ENCODE measurements around the gene ACBD4. TPM values are rescaled to one million over a fixed set of nuclear protein-coding genes. Genes with fewer than 3 reads are reported as not detected.
A peak's percentile ranks its signal among the peaks of the same experiment; 100 is the strongest.

Gene ACBD4
- total RNA-seq, 1 donor from 2014 or later, result 18.9 TPM

GRCh38 chr17:45171338-45172231 is 36.1 kb downstream of the ACBD4 start:
- Histone ChIP-seq H3K4me3 (peak overlapping the region; percentile 40 to 43), H3K27me3 (no peaks in the 10 kb centered on the region), H3K4me1 (peaks cover 48% of the 10 kb centered on the region), H3K36me3 (peaks cover 0 to 8% of the 10 kb centered on the region in 2 donors), H3K27ac (peak overlapping the region; percentile 98), H3K9me3 (no peaks in the 10 kb centered on the region)
- DNase-seq (ENCODE audit: extremely low spot score in 2 of 2), result no peak
- TF ChIP-seq CTCF (IDR thresholded peaks at IDR 0.05) (peak in 1 of 3 experiments; percentile 2), POLR2A (IDR thresholded peaks at IDR 0.05) (no peak)
- intact Hi-C loops (cut with DNase I), result no loop called here

- DNase-seq (ENCODE audit: extremely low spot score in 2 of 2), result no peak
- peak overlapping the region; percentile 40 to 43 for H3K4me3 ChIP-seq
- no peaks in the 10 kb centered on the region for H3K27me3 ChIP-seq
- H3K9me3 ChIP-seq, result no peaks in the 10 kb centered on the region
- H3K36me3 ChIP-seq, result peaks cover 0 to 8% of the 10 kb centered on the region in 2 donors
- H3K27ac ChIP-seq, result peak overlapping the region; percentile 98
- no peak for TF ChIP-seq CTCF (IDR thresholded peaks at IDR 0.05)
- TF ChIP-seq POLR2A (IDR thresholded peaks at IDR 0.05), result no peak
- no peak for TF ChIP-seq POLR2AphosphoS5 (IDR thresholded peaks at IDR 0.05; ENCODE audit: insufficient read depth in 1 of 2, low read depth in 1 of 2)
- intact Hi-C loops (cut with DNase I), result no loop called here
- peaks cover 50% of the 10 kb centered on the region for H3K4me1 ChIP-seq
These were observed 36.7 kb downstream of the ACBD4 start for GRCh38 chr17:45172232-45172540.

- TF ChIP-seq CTCF (IDR thresholded peaks at IDR 0.05), result no peak
- peak in 1 of 2 donors; percentile 56 for TF ChIP-seq POLR2AphosphoS5 (IDR thresholded peaks at IDR 0.05; ENCODE audit: insufficient read depth in 1 of 2, low read depth in 1 of 2)
- intact Hi-C loops (cut with DNase I), result no loop called here
- H3K27ac ChIP-seq, result peak overlapping the region; percentile 98
- peaks cover 50% of the 10 kb centered on the region for H3K4me1 ChIP-seq
- H3K9me3 ChIP-seq, result no peaks in the 10 kb centered on the region
- no peak for DNase-seq (ENCODE audit: extremely low spot score in 2 of 2)
- H3K36me3 ChIP-seq, result peaks cover 0 to 8% of the 10 kb centered on the region in 2 donors
- H3K4me3 ChIP-seq, result peak overlapping the region; percentile 40 to 43
- H3K27me3 ChIP-seq, result no peaks in the 10 kb centered on the region
These were observed 37.2 kb downstream of the ACBD4 start for GRCh38 chr17:45172541-45173286.

GRCh38 chr17:45175759-45176115 is 40.2 kb downstream of the ACBD4 start:
- H3K9me3 ChIP-seq, result no peaks in the 10 kb centered on the region
- intact Hi-C loops (cut with DNase I), result no loop called here

More at GRCh38 chr17:45175759-45176115, 40.2 kb downstream of the ACBD4 start:
- no peaks in the 10 kb centered on the region for H3K36me3 ChIP-seq
- DNase-seq (ENCODE audit: extremely low spot score in 2 of 2), result no peak
- TF ChIP-seq CTCF (IDR thresholded peaks at IDR 0.05) (no peak), POLR2A (IDR thresholded peaks at IDR 0.05) (no peak), POLR2AphosphoS5 (IDR thresholded peaks at IDR 0.05; ENCODE audit: insufficient read depth in 1 of 2, low read depth in 1 of 2) (no peak)
- H3K27ac ChIP-seq, result peak overlapping the region; percentile 56
- H3K27me3 ChIP-seq, result no peaks in the 10 kb centered on the region
- H3K4me1 ChIP-seq, result peaks cover 39% of the 10 kb centered on the region
- H3K4me3 ChIP-seq, result no peak overlapping the region

Measured in vagina (tissue), 2 donors.